Inflammatory macrophage (primary cell): ENCODE data around the gene MAGEH1.
"Not testable (repeated sequence)": the region's sequence is repeated elsewhere in the genome, so short reads cannot be mapped to it uniquely, and the experiment has no call there.

Experiments
- DNase-seq, 2 donors: peaks; one replicate each; pipeline ENCODE4 v3.0.0-alpha.2; 2020 to 2022
- total RNA-seq, 18 experiments: gene quantifications; one replicate each; lab custom pipeline; 2026; ENCODE audit warnings: mixed read lengths in 6 of 18, inconsistent platforms in 2 of 18; lab: John Stamatoyannopoulos, UW

The MAGEH1 gene
- 0.75 to 6.3 (median 3.6) reads per million in 18 experiments for total RNA-seq

GRCh38 chrX:55451990-55452832 lies at the start of gene MAGEH1:
MAGEH1 (plus strand) TSS chrX:55452127; CDS start chrX:55452375, 248 bp downstream.
- peak; percentile 69 to 80 for DNase-seq

GRCh38 chrX:55427079-55427478 lies 24.8 kb upstream of the MAGEH1 start:
- DNase-seq = not testable (repeated sequence)

GRCh38 chrX:55443468-55443867 lies 8.5 kb upstream of the MAGEH1 start:
- not testable (repeated sequence) for DNase-seq

GRCh38 chrX:55450259-55450658 lies 1.7 kb upstream of the MAGEH1 start:
- no peak for DNase-seq

- no peak for DNase-seq
Measured at GRCh38 chrX:55451141-55451540, 786 bp upstream of the MAGEH1 start.

GRCh38 chrX:55451626-55451989 lies 319 bp upstream of the MAGEH1 start:
- DNase-seq = no peak

GRCh38 chrX:55452833-55453124 lies 852 bp downstream of the MAGEH1 start:
- no peak for DNase-seq

- not testable (repeated sequence) for DNase-seq
Measured at GRCh38 chrX:55455708-55456107, 3.8 kb downstream of the MAGEH1 start.

GRCh38 chrX:55459426-55459825 lies 7.5 kb downstream of the MAGEH1 start:
- DNase-seq = not testable (repeated sequence)

- DNase-seq = not testable (repeated sequence)
Measured at GRCh38 chrX:55459926-55460325, 8.0 kb downstream of the MAGEH1 start.

GRCh38 chrX:55464050-55464449 lies 12.1 kb downstream of the MAGEH1 start:
- not testable (repeated sequence) for DNase-seq

- DNase-seq = not testable (repeated sequence)
Measured at GRCh38 chrX:55465108-55465507, 13.2 kb downstream of the MAGEH1 start.

GRCh38 chrX:55465791-55466190 lies 13.9 kb downstream of the MAGEH1 start:
- not testable (repeated sequence) for DNase-seq

- not testable (repeated sequence) for DNase-seq
Measured at GRCh38 chrX:55479956-55480355, 28.0 kb downstream of the MAGEH1 start.

- no peak for DNase-seq
Measured at GRCh38 chrX:55480390-55481062, 28.6 kb downstream of the MAGEH1 start.

- DNase-seq = peak in 1 of 2 donors; percentile 2
Measured at GRCh38 chrX:55484948-55485347, 33.0 kb downstream of the MAGEH1 start.

GRCh38 chrX:55486736-55487135 lies 34.8 kb downstream of the MAGEH1 start:
- no peak for DNase-seq

- no peak for DNase-seq
Measured at GRCh38 chrX:55487143-55487542, 35.2 kb downstream of the MAGEH1 start.

- DNase-seq = no peak
Measured at GRCh38 chrX:55488006-55488592, 36.2 kb downstream of the MAGEH1 start.

GRCh38 chrX:55488593-55489313 lies 36.8 kb downstream of the MAGEH1 start:
- peak in 1 of 2 donors; percentile 2 for DNase-seq

- peak; percentile 33 to 57 for DNase-seq
Measured at GRCh38 chrX:55489314-55490009, 37.5 kb downstream of the MAGEH1 start, which contains the start of gene USP51. USP51 (minus strand) TSS chrX:55489848; CDS start chrX:55488939, 909 bp downstream.

- no peak for DNase-seq
Measured at GRCh38 chrX:55490121-55490520, 38.2 kb downstream of the MAGEH1 start.
